CD4-positive, alpha-beta T cell treated with Interleukin-4 for 4 hours (primary cell): Measurements from ENCODE around the gene C16orf92.
A peak's percentile ranks its signal among the peaks of the same experiment; 100 is the strongest.

Experiments
- DNase-seq: peaks from one replicate; pipeline ENCODE4 v3.0.0-alpha.2; 2020

Gene C16orf92

GRCh38 chr16:30022887-30023286 lies at the start of gene C16orf92:
C16orf92 (plus strand) TSS chr16:30023198; CDS start chr16:30023341, 143 bp downstream.
- DNase-seq = no peak

GRCh38 chr16:29973384-29974246 lies 49.4 kb upstream of the C16orf92 start, which contains the start of gene TAOK2:
TAOK2 (plus strand) TSS chr16:29973868; CDS start chr16:29977773, 3,905 bp downstream.
- DNase-seq = peak; percentile 98

- DNase-seq = no peak
Measured at GRCh38 chr16:29974291-29975133, 48.5 kb upstream of the C16orf92 start.

- DNase-seq = no peak
Measured at GRCh38 chr16:29975134-29975538, 47.9 kb upstream of the C16orf92 start.

- DNase-seq = no peak
Measured at GRCh38 chr16:29975811-29976511, 47.0 kb upstream of the C16orf92 start.

- DNase-seq = no peak
Measured at GRCh38 chr16:29977063-29977825, 45.8 kb upstream of the C16orf92 start.

- DNase-seq = no peak
Measured at GRCh38 chr16:29978081-29978480, 44.9 kb upstream of the C16orf92 start.

- DNase-seq = no peak
Measured at GRCh38 chr16:29978564-29979270, 44.3 kb upstream of the C16orf92 start.

GRCh38 chr16:29982560-29983419 lies 40.2 kb upstream of the C16orf92 start:
- no peak for DNase-seq

- no peak for DNase-seq
Measured at GRCh38 chr16:29983420-29984136, 39.4 kb upstream of the C16orf92 start.

GRCh38 chr16:29984137-29984763 lies 38.7 kb upstream of the C16orf92 start:
- DNase-seq = no peak

GRCh38 chr16:29984764-29985147 lies 38.2 kb upstream of the C16orf92 start:
- DNase-seq = no peak

GRCh38 chr16:29985271-29985811 lies 37.7 kb upstream of the C16orf92 start:
- no peak for DNase-seq

- DNase-seq = no peak
Measured at GRCh38 chr16:29986231-29986630, 36.8 kb upstream of the C16orf92 start.

GRCh38 chr16:29986931-29987330 lies 36.1 kb upstream of the C16orf92 start:
- no peak for DNase-seq

GRCh38 chr16:29987371-29988085 lies 35.5 kb upstream of the C16orf92 start:
- no peak for DNase-seq

- DNase-seq = no peak
Measured at GRCh38 chr16:29988346-29989075, 34.5 kb upstream of the C16orf92 start.
